Activated gamma-delta T cell treated with anti-CD3 and anti-CD28 coated beads, Interleukin-2, amount 50 U/mL, for 16 hours (primary cell): ENCODE measurements around the gene ATP8B1.
"Not testable (repeated sequence)": the region's sequence is repeated elsewhere in the genome, so short reads cannot be mapped to it uniquely, and the experiment has no call there.

Experiments used
- DNase-seq: peaks from one replicate; pipeline ENCODE4 v3.0.0-alpha.2; 2020; ENCODE audit warnings: low read depth

ATP8B1 gene

DNA sequence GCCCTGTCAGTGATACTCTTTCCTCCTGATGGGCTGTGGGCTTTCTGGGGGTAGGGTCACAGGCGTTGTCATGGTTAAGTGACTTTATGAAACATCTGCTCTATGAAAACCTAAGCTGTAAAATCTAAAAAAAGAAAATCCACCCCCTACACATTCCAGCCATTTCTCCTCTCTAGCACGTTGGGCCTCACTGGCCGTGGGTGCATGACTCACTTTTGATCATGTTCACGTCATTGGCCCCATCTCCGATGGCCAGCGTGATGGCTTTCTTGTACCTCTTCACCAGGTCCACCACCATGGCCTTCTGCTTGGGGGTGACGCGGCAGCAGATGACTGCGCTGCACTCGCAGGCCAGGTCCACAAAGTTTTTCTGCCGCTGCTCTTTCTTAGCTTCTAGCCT lies 142.2 kb downstream of the ATP8B1 start:
- no peak for DNase-seq

DNA sequence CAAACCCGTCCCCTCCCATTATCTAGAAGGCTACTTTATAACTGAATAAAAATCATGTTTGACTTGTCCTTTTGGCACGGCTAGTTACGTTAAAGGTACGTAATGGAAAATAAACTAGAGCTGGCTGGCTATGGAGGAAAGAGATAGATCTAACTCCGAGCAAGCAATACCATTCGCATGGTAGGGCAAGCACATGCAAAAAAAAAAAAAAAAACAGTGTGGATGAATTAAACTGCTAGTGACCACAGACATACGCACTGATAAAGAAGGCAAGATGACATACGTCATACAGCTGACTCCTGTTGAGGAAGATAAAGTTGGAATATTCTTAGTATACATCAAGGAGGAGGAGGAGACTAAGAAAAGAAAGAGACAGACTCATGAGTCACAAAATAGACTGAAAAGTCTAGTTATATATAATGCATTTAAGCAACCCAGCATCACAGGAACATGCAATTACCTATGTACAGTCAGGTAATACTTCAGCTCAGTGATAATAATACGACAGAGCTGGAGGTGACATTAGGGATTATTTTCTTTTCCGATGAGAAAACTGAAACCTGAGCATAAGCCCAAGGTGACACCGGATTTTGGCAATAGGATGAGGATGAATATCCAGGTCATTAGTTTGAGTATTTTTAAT lies 143.5 kb downstream of the ATP8B1 start:
- DNase-seq = no peak

DNA sequence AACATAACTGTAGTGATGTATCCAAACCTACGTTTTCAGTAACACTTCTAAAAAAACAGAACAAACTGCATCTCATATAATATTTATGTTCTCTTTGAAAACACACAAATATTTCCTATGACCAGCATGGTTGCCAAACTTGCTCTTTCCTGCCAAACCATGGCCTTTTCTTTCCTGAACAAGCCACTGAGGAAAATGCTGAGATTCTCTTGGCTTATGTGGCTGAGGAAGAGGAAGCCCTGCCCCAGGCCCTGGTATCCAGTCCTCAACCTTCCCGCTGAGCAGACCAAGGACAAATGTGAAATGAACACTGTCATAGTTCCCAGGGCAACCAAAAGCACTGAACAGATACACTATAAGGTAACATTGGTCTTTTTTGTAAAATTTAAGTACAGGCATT lies 145.6 kb downstream of the ATP8B1 start:
- DNase-seq = no peak

DNA sequence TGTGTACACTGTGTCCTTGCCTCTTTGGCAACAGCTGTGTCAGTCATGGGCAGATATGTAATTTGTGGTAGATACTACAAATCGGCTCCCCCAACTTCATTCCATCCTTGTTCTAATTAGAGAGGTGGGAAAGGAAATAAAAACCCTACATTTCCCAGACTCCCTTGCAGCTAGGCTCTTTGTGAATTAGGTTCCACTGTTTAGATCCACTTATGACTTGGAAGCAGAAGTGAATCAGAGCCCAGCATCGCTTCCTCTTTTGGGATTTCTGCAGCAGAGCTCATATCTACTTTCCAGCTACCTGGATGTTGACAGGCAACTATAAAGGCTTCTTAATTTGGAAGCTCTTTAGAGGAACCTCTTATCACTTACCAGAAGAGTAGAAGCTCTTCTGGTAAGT lies 147.4 kb downstream of the ATP8B1 start:
- no peak for DNase-seq

DNA sequence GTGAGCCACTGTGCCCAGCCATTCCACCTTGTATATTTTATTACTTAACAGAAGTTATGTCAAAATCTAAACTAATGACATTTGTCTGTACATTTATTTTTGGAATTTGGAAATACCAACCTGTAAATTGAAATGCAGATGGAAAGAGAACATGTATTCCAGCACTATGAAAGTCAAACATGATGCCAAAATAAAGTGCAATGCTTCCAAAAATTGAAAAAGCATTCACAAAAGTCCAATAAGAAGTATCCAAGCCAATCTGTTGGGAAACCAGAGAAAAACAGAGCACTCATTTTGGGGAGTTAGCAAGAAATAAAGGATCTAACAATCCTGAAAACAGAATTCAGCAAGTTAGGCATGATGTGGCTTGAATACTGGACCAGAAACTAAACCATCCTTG lies 151.2 kb downstream of the ATP8B1 start:
- DNase-seq = no peak

DNA sequence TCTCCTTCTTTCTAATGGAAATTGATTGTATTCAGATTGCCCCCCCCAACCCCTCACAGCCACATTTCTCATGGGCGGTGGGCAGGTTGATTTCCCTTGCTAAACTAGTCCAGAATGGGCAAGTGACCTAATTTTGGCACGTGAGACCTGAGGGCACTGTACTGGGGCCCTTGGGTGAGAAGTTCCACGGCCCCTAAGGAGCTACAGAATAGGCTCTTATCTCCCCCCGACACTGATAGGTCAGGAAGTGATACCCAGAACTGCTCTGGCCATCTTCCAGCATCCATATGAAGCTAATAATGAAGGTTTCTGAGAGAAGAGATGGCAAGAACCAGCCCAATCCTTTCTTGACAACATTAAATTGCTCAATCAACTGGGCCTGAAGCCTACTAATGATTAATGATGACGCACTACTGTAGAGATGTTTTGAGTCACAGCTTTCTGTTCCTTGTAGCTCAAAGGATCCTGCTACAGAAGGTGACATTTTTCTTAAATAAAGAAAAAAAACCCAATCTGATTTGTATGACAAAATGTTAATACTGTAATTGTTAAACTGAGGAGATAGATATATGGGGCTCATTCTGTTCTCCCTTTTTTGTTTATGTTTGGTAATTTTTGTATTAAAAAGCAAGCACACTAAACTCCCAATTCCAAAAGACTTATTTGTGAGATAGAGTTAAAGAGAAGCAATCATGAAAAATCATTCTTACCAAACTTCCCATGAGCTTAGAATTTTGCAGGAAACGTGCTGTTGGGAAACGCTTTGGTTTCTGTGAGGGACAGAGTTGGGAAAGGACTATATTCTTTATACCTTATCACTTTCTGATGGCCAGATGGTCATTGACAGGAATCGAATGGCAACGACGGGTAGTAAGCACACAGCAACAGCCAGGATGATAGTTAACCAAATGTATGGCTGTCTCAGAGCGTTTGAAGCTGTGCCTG lies 153.3 kb downstream of the ATP8B1 start:
- DNase-seq = no peak

DNA sequence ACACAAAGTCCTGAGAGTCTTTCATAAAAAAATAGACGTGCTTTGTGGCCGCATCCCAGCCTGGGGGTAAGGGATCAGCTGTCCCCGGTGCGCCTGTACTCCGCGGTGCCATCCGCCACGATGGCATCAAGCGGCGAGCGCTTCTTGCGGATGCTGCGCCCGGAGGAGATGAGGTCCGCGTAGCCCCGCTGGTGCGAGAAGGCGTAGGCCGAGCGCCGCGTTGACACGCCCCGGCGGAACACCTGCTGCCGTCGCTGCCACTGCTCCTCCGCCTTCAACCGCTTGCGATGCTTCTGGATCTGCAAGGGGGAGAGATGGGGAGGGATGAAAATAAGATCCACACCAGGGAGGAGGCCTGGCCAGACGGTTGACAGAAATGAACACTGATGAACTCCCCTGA lies 154.7 kb downstream of the ATP8B1 start:
- no peak for DNase-seq

DNA sequence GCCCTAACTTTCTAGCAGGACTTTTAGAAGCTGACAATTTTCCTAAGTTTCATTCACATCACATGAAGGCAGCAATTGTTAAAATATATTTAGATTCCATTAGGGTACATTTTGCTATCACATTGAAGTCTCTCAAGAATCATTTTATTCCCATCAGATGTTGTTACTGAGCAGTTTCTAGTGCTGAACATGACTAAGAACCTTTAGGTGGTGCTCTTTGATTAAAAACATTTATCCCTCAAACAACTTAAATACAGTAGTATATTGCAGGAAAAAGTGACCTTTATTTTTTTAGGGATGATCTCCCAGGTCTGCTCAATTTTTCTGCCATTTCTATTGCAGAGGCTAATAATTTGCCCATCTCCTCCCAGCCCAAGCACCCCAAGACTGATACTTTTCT lies 158.6 kb downstream of the ATP8B1 start:
- DNase-seq = no peak

DNA sequence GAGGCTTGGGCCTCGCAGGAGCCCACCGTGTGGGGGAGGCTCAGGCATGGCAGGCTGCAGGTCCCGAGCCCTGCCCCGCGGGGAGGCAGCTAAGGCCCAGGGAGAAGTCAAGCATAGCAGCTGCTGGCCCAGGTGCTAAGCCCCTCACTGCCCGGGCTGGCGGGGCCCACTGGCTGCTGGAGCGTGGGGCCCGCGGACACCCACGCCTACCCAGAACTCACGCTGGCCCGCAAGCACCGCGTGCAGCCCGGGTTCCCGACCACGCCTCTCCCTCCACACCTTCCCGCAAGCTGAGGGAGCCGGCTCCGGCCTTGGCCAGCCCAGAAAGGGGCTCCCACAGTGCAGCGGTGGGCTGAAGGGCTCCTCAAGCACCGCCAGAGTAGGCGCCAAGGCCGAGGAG lies 159.4 kb downstream of the ATP8B1 start:
- not testable (repeated sequence) for DNase-seq

DNA sequence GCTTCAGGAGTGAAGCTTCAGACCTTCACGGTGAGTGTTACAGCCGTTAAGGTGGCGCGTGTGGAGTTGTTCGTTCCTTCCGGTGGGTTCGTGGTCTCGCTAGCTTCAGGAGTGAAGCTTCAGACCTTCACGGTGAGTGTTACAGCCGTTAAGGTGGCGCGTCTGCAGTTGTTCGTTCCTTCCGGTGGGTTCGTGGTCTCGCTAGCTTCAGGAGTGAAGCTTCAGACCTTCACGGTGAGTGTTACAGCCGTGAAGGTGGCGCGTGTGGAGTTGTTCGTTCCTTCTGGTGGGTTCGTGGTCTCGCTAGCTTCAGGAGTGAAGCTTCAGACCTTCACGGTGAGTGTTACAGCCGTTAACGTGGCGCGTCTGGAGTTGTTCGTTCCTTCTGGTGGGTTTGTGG lies 160.7 kb downstream of the ATP8B1 start:
- not testable (repeated sequence) for DNase-seq

DNA sequence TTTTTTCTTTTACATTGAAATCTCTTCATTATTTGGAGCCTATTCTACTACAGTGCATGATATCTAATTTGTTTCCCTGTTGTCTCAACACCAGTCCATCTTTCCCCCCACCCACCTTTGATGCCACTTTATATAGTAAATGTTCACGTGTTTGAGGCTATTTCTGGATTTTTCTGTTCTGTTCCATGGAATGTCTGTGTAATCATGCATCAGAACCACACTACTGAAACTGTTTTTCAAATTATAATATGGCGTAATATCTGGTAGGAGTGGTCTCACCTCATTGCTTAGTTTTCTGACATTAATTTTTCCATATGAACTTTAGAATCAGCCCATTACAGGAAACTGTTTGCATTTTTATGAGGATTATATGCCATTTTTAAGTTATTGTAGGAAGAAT lies 162.4 kb downstream of the ATP8B1 start:
- DNase-seq = no peak

DNA sequence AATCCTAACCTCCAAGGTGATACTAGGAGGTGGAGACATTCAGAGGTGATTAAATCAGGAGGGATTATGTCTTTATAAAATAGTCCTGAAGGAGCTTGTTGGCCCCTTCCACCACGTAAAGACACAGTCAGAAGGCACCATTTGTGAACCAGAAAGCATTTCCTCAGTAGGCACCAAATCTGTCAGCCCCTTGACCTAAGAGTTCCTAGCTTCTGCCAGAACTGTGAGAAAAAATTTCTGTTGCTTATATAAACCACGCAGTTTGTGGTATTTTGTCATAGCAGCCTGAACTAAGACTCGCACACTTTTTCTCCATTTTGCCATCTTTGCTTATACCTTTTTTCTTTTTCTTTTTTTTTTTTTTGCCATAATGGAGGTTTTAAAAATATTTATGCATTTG lies 162.9 kb downstream of the ATP8B1 start:
- DNase-seq = no peak

DNA sequence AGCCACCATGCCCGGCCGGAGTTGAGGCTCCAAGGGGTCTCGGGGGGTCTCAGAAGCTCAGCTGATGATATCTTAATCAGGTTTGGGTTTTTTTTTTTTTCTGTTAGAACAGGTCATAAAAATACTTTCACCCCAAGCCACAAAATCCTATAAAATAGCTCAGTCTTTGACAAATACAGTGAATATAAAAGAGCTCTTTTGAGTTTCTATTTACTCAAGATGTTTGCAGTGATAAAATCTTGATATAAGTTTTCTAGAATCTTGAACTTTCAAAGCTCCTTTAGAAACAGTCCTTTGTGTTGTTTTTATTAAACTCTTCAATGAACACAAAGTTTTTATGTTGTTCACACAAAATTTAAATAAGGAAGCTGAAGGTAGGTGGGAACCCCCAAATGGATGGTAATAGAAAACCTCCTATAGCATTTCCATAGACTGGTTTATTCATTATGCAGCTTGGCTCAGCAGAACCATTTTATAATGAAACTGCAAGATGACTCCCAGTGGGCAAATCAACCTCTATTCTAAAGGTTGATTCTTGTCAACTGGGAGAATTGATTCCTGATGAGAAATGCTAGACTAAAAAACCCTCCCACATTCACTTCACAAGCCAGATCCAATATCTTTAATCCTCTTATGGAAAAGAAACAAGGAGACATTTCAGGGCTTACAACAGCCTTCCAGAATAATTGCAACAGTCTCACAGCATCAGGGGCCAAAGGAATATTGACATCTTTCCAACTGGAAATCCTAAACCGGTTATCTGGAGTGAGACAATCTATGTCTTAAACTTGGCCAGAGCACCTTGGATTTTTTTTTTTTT lies 167.9 kb downstream of the ATP8B1 start:
- no peak for DNase-seq

DNA sequence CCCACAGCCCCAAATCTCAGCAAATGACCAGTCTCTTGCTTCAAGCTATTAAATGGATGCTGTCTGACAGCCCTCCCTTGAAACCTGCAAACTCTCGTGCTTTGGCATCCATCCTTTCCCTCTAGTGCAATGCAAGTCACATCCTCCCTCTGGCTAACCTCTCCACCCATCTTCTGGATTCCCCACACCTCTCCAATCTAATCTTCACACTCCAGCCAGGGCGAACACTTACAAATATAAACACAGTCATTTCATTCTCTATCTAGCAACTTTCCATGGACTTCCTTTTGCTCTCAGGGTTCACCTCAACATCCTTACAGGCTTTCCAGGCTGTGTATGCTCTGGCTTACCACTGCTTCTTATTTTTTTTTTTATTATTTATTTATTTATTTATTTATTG lies 171.4 kb downstream of the ATP8B1 start:
- no peak for DNase-seq

DNA sequence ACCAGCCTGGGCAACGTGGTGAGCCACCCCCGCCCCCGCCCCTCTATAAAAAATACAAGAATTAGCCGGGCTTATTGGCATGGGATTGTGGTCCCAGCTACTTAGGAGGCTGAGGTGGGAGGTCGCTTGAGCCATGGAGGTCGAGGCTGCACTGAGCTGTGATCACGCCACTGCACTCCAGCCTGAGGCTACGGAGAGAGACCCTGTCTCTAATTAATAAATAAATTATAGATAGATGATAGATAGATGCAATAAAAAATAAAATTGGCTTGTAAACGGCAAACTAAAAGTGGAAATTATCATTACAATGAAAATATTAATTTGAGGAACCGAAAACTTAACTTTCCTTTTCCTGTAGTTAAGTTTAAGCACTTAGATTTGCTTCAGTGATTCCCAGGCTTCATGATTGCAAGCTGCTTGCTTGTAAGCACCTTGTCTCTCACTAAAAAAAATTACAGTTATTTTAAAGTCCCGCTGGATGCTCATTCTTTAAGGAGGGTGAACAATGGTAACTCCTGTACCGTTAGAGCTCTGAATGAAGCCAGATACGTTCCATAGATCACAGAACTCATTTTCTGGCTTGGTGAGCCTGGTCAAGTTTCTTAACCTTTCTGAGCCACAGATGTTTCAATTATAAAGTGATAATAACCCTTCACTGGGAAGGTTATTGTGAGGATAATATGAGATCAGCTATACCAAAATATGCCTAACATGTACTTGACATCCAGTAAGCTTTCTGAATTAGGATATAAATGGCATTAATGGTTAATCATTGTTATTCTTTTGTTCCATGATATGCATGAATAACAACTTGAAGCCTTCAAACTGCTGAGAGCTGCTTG lies 172.1 kb downstream of the ATP8B1 start:
- DNase-seq = no peak

DNA sequence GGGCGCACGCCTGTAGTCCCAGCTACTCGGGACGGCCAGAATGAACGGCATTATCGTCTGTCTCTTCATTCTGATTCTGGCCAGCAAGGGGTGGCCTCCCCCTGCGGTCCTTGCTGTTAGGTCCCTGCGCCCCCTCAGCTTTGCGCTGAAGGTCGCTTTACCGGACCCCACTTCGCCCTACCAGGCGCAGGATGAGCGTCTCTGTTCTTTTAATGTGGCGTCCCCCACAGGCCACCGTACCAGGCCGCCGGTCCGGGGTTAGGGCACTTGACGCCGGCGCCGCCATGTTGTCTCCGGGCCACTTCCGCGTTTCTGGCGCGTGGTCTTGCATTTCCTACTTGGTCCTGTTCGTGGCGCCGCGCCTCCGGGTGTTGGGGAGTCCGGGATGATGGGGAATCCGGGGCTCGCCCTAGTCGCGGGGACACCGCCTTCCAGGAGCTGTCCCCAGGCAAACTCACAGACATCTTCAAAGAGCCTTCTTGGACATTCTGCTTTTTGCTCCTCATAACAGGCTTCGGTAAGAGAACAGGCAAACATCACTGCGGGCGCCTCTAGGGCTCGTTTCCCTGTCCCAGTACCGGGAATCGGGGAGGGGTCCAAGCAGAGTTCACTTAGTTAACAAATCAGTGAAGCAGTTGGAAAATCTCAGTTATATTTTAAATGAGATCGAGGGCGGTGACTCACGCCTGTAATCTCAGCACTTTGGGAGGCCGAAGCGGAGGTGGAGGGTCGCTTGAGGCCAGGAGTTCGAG lies 172.9 kb downstream of the ATP8B1 start:
- DNase-seq = peak; percentile 87

DNA sequence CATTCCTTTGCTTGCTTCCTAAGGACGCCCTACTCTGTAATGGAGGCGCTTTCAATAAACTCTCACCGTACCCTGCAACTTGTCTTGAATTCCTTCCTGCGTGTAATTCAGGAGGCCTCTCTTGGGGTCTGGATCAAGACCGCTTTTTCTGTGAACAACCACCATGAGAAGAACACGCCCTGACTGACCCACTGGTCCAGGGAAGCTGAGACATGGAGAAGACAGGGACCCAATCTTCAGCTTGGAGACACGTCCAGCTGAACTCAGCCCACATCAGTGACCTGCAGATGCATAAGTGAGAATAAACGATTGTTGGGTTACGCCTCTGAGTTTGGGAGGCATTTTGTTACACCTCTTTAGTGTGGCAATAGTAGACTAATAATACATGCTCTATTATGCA lies 173.7 kb downstream of the ATP8B1 start:
- no peak for DNase-seq

DNA sequence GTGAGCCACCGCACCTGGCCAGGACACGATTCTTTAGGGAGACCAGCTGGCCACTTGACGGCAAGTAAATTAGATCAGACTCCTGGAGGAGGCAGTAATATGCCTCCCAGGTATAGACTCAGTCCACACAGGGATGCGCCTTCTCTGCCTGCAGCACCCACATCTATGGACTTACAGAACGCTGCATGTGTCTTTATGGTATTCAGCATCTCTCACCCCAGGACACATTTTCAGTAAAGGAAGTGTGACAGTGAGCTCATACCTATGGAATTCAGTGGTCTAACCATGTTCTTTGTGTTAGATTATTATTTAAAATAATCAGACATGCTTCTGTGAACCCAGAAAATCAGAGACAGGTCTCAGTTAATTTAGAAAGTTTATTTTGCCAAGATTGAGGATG lies 175.6 kb downstream of the ATP8B1 start:
- DNase-seq = no peak

DNA sequence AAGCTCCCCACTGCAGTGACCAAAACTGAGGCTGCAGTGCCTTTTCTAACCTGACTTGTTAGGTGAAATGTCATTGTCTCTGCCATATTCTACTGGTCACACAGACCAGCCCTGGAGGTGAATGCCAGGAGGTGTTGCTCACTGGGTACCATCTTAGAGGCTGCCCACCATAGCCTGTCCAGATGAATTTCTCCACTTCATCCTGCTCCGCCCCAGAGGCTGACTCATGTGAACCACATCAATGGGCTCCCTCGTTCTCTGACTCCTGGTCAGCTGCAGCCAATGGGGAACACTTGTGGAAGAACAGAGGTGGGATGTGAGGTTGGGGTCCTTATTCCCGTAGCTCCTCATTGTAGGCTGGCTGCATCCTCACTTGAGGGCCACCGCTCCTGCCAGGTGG lies 178.1 kb downstream of the ATP8B1 start:
- DNase-seq = no peak

DNA sequence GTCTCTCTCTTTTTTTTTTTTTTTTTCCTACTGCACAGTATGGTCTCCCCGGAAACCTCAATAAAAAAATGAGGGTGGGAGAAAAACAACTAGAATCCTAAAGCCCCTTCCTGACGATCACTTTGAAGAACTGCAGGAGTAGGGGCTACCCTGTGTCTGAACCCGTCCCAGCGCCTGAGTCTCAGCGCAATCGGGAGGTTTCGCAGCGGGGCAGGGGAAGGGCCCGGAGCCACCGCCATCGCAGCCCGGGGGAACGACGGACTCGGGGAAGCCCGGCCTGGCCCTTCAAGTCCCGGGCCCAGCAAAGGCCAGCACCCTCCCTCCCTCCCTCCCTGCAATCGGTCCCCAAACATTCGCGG lies 181.9 kb downstream of the ATP8B1 start:
- DNase-seq = peak; percentile 9

DNA sequence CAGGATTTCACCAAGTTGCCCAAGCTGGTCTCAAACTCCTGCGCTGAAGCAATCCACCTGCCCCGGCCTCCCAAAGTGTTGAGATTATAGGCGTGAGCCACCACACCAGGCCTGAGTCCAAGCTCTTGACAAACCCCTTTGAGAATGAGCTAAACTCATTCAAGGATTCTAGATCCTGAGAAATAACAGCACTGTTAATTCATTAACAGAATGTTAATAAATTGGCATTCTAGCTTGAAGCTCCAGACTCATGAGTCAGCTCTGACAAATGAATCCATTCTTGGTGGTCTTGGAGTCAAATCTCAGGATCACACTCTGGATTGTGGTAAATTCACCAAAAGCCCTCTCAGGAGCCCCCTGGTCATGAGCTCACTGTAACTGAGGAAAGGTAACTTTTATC lies 183.2 kb downstream of the ATP8B1 start:
- no peak for DNase-seq
